Measurements from ENCODE around the gene CTDSPL. TPM values are rescaled to one million over a fixed set of nuclear protein-coding genes. Genes with fewer than 3 reads are reported as not detected.
"Not testable (repeated sequence)": the region's sequence is repeated elsewhere in the genome, so short reads cannot be mapped to it uniquely, and the experiment has no call there.

Gene CTDSPL
- total RNA-seq, 1 experiment from 2014 or later: 26.5 TPM

DNA sequence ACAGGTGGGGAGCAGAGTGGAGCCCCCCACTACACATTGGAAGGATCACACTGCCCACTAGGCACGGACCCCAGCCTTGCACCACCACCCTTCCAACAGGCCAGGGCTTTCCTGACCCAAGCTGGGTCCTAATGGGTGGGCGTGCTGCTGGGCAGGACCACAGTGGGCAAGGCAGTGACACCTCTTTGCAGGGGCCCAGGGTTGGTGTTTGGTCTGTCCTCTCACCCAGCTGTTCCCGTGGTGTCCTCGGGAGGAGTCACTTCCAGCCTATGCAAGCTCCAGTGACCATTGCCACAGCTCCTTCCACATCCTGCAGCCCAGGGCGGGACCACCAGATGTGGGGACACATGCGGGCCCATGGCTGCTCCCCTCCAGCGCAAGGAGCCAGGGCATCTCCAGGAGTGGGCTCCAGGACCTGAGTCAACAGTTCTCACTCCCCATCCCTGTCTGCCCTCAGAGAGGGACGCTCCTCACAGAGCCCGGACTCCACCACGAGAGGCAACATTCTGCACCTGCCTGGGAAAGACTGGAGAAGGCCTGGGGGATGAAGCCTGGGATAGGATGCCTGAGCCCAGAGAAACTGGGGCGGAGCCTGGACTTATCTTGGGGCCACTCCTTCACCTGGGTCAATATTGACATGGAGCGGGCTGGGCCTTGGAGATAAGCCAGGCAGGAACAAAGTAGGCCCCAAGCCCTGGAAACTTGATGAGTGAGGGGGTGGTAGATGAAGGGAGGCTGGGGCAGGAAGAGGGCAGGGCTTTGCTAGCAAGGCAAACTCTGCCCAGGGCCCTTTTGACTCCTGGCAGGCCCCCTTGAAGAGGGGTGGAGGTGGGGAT, 125.0 kb downstream of the CTDSPL start:
- no peak for DNase-seq (ENCODE audit: low read depth)

DNA sequence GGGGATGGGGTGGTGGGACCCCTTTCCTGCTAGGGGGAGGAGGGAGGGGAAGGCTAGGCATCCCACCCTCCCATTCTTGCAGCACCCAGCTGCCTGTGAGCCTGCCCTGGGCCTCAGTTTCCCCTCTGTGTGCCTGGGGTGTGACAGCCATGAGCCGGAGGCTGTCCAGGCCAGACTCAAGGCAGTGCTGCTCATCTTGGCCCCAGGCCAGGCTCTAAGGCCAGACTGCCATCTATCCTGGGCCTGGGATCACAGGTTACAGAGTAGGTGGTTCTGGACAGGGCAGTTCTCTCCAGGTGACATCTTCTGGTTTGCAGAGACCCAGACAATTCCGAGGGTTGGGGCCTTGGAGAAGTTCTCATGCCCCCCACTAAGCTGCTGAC, 125.6 kb downstream of the CTDSPL start:
- DNase-seq (ENCODE audit: low read depth): no peak

DNA sequence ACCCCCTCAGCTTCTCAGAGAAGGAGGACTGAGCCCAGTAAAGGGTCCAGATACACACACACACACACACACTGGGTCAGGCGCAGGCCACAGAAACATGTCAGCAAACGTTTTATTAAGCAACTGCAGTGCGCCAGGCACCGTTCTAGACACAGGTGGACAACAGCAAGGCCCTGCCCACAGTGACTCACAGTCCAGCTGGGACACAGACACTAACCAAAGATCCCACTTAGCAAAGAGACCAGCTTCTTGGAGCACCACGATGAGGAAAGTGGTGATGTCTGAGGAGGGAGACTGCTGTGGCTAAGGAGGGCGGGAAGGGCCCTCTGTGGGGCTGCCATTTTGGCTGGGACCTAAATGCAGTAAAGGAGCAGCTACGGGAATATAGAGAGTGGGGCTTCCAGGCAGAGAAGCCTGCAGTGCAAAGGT, 126.1 kb downstream of the CTDSPL start:
- peak; percentile 39 for DNase-seq (ENCODE audit: low read depth)

DNA sequence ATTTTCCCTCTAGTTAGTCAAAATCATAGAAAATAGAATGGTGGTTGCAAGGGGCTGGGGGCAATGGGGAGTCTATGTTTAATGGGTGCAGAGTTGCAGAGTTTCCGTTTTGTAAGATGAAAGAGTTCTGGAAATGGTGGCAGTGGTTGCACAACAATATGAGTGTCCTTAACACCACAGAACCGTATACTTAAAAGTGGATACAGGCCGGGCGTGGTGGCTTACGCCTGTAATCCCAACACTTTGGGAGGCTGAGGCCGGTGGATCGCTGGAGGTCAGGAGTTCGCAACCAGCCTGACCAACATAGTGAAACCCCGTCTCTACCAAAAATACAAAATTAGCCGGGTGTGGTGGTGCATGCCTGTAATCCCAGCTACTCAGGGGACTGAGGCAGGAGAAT, 126.7 kb downstream of the CTDSPL start:
- DNase-seq (ENCODE audit: low read depth): not testable (repeated sequence)

DNA sequence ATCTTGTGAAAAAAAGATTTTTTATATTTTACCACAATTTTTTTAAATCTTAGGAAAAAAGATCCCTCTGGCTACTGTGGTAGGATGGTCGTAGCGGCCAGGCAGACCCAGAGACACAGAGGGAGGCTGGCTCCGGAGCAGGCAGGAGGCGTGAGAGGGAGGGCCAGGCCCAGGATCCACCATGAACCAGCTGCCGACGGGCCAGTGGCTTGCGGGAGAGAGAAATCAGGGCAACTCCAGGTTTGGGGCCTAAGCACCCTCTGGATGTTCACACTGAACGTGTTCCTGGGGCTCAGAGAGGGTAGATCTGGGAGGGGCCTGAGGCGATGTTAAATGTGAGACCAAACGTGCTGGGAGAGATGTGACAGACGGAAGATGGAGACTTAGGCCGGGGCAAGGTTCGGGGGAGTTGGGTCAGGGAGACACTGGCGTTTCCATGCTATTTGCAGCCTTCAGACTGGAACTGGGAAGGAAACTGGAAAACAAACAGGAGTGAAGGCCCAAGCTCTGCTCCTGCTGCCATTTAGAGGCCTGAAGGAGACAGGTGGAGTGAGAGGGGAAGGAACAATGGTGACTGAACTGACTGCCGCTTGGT, 127.3 kb downstream of the CTDSPL start:
- no peak for DNase-seq (ENCODE audit: low read depth)

DNA sequence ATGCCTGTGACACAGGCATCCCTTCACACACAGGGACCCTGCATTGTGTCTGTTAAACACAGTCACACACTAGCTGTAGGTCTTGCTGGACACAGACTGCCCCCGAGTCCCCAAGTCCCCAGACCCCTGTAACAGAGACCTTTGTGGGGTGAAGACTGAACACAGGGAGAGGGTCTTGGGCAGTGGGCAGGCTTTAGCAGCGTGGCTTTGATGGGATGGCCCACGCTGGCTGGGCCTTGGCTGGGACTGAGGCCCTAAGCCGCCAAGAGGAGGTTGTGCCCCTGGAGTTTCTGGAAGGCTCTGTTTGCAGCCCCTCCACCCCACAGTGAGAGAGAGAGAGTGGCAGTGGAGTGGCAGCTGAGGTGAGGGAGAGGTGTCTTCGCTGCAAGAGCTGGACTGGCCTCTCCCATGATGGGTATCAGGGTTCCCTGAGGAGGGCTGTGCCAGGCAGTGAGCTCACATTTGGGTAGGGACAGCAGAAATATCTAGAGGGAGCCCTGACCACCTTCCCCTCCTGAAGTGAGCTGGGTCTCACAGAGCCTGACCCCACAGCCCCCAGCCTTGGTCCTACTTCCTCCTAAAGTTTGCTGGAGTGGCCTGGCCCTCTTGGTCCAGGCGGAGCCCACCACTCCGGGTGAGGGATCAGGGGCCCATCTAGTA, 128.3 kb downstream of the CTDSPL start:
- no peak for DNase-seq (ENCODE audit: low read depth)

DNA sequence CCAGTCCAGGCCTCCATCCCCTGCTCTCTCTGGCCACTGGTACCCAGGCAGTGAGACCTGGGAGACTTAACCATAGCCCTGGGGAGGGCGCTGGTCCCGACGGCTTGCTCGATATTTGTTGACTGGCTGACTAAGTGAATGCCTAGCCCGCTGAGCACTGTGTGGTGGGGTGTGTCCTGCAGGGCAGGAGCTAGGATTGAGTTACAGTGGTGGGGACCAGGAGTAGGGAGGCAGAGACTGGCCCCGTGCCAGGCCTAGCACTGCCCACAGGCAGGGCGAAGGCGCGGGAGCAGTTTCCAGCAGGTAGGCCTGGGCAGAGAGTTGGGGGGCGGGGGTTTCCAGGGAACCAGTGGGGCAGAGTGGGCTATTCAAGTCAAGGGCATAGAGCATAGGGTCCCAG, 128.8 kb downstream of the CTDSPL start, which contains the start of gene VILL:
VILL (plus strand) TSS at position 260 of the 400 bp plus-strand sequence. CDS start 2,887 bp downstream, outside the sequence.
- DNase-seq (ENCODE audit: low read depth): no peak

DNA sequence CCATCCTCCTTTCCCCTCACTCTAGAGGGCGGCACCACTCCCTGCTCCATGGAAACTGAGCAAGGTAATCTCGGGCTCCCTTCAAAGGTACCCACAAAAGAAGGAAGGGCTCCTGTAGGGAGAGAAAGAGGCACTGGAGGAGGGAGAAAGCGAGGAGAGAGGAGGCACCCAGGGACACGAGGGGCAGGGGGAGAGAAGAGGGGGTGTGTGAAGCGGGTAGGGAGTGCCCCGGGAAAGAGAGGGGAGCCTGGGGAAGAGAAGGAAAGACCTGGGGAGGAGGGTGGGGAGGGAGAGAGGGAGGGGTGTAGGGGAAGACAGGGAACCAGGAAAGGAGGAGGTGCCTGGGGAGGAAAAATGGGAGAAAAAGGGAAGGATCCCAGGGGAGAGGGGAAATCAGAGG, 129.4 kb downstream of the CTDSPL start:
- DNase-seq (ENCODE audit: low read depth): no peak

DNA sequence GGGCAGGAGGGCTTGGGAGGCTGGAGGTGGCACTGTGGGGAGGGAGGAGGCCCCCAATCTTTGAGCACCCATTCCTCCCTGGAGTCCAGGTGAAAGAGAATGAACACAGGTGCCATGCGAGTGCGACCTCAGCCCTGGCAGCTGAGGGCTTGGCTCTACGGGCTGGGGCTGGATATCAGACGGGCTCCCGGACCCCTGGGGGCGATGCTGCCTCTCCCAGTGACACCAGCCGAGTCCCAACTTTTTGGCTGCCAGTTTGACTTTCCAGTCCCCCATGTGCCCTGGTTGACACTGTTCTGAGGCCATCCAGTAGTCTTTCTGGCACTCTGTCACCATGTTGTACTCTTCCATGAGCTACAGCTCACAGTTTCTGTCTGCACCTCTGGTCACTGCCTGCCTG, 130.1 kb downstream of the CTDSPL start:
- DNase-seq (ENCODE audit: low read depth): no peak

DNA sequence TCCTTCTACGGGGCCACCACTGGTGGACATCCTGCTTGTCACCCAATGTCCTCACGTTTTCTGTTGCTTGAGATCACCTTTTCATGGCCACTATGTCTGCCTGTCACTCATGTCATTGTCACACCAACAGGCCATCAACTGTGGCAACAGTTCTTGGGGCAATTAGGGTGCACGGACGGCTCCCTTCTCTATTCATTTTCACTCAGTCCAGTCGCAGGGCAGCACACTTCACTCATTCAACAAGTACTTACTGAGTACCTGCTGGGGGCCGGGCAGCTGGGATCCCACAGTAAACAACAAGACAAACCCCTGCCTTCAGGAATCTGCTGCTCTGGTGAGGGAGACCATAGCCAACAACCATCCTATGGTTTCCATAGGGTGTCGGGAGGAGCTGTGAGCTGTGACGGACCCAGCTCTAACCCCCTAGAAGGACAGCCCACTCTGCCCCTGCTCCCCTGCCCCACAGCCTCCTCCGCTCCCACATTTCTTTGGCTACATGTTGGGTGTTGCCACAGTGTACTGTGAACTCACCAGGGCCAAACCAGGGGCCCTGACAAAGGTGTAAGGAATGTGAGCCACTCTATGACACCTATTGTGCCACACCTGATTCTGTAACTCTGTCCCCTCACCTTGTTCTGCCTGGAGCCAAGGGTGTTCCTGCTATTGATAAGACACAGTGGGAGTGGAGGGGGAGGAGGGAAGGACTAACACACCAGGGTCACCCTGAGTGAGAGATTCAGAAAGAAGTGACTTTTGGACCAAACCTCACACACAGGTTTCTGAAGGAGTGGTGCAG, 130.8 kb downstream of the CTDSPL start:
- DNase-seq (ENCODE audit: low read depth): no peak

DNA sequence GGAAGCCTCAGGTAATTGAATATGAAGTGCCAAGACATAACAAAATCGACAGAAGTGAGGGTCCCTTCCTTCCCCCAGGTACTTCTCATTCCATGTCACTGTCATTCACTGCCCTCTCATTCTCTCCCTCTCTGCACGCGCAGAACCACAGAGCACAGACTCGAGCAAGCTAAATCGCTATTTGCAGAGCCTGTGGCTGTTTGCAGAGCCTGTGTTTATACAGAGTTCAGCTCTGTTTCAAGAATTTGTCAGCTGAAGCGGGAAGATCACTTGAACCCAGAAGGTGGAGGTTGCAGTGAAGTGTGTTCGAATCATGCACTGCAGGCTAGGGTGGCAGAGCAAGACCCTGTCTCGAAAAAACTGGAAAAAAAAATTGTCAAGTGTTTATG, 131.4 kb downstream of the CTDSPL start:
- no peak for DNase-seq (ENCODE audit: low read depth)

DNA sequence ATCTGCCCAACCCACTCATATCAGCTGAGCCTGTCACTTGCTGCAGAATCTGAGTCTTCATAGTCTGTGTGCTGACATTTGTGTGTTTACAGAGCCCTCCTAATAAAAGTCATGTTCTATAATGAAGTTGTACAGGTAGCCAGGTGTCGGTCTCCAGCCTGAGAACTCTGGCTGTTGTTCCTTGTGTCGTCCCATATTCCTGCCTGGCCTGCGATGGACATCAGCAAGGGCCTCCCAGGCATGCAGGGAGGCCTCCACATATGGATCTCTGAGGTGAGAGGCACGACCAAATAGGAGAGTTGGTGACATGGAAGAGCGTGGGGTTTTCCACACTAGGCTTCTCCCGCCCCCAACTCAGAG, 131.8 kb downstream of the CTDSPL start:
- no peak for DNase-seq (ENCODE audit: low read depth)

DNA sequence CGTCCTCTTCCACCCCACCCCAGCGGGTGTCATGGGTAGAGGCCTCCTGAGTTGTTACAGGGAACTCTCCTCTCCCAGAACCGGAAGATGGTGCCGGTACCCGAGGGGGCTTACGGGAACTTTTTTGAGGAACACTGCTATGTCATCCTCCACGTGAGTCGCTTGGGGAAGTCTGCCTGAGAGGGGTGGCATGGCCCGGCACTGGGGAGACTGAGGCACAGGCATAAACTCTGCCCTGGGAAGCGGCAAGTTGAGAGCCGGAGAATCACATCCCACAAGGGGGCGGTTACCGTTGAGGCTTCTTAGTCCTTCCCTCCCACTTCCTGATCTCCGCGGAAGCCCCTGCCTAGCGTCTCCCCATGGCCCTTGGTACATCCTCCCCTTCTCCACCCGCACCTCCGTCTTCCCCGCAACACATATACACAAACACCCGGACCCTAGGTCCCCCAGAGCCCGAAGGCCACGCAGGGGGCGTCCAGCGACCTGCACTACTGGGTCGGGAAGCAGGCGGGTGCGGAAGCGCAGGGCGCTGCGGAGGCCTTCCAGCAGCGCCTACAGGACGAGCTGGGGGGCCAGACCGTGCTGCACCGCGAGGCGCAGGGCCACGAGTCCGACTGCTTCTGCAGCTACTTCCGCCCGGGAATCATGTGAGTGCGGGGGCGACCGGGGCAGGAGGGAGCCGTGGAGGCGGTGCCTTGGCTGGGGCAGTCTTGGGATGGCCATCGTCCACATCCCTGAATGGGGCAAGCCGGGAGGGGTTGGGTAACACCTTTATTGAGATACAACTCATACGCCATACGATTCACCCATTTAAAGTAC, 132.3 kb downstream of the CTDSPL start:
- DNase-seq (ENCODE audit: low read depth): peak; percentile 82

DNA sequence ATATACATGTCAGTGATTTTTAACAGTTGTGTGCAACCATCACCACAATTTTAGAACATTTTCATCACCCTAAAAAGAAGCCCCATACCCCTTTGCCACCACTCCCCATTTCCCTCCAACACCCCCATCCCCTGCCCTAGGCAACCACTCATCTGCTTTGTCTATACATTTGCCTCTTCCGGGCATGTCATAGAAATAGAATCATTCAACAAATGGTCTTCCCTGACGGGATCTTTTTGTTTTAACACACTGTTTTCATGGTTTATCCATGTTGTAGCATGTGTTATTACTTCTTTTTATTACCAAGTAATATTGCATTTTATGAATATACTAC, 132.9 kb downstream of the CTDSPL start:
- no peak for DNase-seq (ENCODE audit: low read depth)

DNA sequence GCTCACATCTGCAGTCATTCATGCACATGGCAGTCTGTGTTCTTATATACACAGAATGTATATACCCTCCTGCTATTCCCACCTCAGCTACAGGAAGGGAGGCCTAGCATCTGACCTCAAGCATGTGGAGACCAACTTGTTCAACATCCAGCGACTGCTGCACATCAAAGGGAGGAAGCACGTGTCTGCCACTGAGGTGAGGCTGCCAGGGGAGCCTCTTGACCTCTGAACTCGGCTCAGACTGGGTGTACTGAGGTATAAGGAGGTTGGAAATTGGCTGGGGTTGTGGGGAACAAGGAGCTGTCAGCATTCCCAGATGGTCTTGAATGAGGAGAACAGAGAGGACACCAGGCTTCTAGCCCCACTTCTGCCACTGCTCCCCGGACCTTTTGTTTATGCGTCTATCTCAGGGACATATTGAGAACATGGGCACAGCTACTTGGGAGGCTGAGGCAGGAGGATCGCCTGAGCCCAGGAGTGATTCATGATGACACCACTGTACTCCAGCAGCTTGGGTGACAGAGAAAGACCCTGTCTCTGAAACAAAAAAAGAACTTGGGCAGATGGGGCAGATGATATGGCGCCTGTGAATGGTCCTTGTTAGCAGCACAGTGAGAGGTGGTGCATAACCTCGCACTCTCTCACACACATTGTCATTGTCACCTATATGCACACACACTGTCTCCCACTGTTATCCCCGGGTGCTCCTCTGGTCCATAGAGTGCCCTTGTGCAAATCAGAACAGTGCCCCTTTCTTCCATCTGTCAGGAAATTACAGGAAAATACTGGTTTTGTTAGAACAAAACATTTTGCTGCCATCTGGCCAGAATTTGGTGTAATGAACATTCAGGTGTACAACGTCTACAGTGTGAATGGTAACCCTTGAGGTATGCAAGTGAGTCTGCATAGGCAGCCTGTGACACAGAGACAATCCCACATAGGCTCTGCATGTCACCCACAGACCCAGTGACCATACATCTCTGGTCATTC, 134.3 kb downstream of the CTDSPL start:
- DNase-seq (ENCODE audit: low read depth): no peak

DNA sequence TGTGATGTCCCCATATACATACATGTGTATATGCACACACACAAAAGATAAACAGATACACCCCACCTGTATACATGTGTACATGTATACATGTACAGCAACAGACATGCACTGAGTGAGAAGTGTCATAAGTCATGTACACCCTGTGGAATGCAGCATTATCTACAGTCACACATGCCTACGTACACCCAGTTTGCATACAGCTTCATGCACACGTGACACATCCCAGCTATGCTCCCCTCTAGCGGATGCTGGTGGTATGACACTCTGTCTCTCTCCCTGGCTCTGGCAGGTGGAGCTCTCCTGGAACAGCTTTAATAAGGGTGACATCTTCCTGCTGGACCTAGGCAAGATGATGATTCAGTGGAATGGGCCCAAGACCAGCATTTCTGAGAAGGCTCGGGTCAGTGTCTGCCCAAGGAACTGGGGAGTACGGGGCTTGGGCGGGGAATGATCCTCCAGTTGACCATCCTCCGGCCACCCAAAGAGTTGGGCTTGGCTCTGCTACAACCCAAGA, 135.2 kb downstream of the CTDSPL start:
- DNase-seq (ENCODE audit: low read depth): peak; percentile 82

DNA sequence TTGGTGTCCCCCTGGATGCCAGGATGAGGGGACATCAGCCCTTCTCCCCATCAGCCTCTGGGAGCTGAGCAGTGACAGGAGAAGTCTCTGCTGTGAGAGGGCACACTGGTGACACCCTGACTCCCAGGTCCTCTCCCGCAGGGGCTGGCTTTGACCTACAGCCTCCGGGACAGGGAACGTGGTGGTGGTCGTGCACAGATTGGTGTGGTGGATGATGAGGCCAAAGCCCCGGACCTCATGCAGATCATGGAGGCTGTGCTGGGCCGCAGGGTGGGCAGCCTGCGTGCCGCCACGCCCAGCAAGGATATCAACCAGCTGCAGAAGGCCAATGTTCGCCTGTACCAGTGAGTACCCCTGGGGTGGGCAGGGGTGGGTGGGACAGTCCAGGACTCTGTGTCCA, 135.7 kb downstream of the CTDSPL start:
- no peak for DNase-seq (ENCODE audit: low read depth)

DNA sequence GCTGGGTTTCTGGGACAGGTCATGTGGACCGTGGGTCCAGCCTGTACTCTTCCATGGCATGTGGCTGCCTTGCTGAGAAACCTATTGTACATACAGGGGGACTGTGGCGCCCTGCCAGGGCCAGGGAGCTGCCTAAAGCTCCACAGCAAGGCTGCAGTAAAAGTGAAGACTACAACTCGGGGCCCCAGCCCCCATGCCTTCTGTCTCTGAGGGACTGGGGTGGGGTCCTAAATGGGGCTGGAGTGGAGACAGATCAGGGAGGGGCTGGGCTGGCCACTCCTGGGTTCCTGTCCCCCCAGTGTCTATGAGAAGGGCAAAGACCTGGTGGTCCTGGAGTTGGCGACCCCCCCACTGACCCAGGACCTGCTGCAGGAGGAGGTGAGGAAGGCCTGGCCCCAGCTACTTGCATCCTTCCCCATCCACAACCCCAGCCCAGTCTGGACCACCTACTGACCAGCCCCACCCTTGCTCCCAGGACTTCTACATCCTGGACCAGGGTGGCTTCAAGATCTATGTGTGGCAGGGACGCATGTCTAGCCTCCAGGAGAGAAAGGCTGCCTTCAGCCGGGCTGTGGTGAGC, 136.2 kb downstream of the CTDSPL start:
- no peak for DNase-seq (ENCODE audit: low read depth)

DNA sequence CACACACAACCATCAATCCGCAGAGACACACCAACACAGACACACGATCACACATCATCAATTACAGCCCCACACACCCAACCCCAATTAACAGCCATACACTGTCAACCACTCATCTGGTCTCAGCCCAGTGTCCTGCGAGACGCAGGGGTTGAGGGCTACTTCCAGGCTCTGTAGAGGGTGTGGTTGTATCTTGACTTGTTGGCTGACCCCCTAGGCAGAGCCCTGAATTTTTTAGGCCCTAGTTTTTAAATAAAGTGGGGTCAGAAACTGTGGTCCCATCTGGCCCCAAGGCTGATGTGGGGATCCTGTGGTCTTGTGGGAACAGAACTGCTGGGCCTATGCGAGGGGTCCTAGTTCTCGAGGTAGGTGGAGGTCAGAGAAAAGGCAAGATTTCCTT, 138.2 kb downstream of the CTDSPL start:
- no peak for DNase-seq (ENCODE audit: low read depth)
